H1 (cell line): ENCODE measurements around the gene VIPR2. TPM values are rescaled to one million over a fixed set of nuclear protein-coding genes. Genes with fewer than 3 reads are reported as not detected.

Source experiments
- BRCA1 ChIP-seq: IDR thresholded peaks from 2 replicates; pipeline ENCODE4 v1.6.1; 2012; ENCODE audit warnings: low read depth, low read length, improper control_type of control experiment
- CEBPB ChIP-seq: IDR thresholded peaks from 2 replicates; pipeline ENCODE4 v1.6.1; 2012; ENCODE audit warnings: low read depth, low read length
- JUND ChIP-seq: IDR thresholded peaks from 2 replicates; pipeline ENCODE4 v1.6.1; 2011; ENCODE audit warnings: mild to moderate bottlenecking, improper control_type of control experiment, low read length
- RFX5 ChIP-seq: IDR thresholded peaks from 2 replicates; pipeline ENCODE4 v1.6.1; 2011; ENCODE audit warnings: low read depth, low read length, improper control_type of control experiment, borderline replicate concordance
- SAP30 ChIP-seq: fragments of 300-600 bp; sonication (generic); IDR thresholded peaks from 2 replicates; pipeline ENCODE4 v1.7.1; 2012; ENCODE audit warnings: low read length, moderate library complexity, mild to moderate bottlenecking, inconsistent platforms; ENCODE audit not compliant: insufficient read depth, insufficient replicate concordance
- TCF12 ChIP-seq: IDR thresholded peaks from 2 replicates; pipeline ENCODE4 v1.6.1; 2011; ENCODE audit warnings: low read depth, mild to moderate bottlenecking, low read length
- polyA plus RNA-seq, 7 experiments: library from polyadenylated mRNA; depleted of rRNA in 3 of 7; stranded (reverse) in 5 of 7; unstranded in 2 of 7; fragments of >200 nt in 5 of 7; fragments of 200-250 nt in 2 of 7; gene quantifications; 1 replicate in 5 of 7; 2 replicates in 1 of 7; 4 replicates in 1 of 7; pipeline versions ENCODE4 v1.2.1 to v1.2.3, GENCODE V29; 2011 to 2013; ENCODE audit warnings: missing spikeins in 2 of 7, mixed read lengths in 2 of 7
- total RNA-seq: library from RNA; stranded (reverse); fragmentation: NEBNext Ultra II Directional; extraction: Animal tissue kit (Norgen Biotek cat#: 25700); gene quantifications from 2 replicates; pipeline ENCODE4 v1.2.1, GENCODE V29; 2021
- TF ChIP-seq, protein P1 (sequence below): fragments of 300-600 bp; sonication (generic); IDR thresholded peaks from 2 replicates; pipeline ENCODE4 v1.7.1; 2012; ENCODE audit warnings: low read length, moderate library complexity, mild to moderate bottlenecking, inconsistent platforms; ENCODE audit not compliant: insufficient replicate concordance

VIPR2 gene
- total and polyA plus RNA-seq, 2 of the 8 experiments (the other 6 are each of a cell fraction or from before 2014, with no cell fraction given): 2.4 to 6.3 TPM

DNA sequence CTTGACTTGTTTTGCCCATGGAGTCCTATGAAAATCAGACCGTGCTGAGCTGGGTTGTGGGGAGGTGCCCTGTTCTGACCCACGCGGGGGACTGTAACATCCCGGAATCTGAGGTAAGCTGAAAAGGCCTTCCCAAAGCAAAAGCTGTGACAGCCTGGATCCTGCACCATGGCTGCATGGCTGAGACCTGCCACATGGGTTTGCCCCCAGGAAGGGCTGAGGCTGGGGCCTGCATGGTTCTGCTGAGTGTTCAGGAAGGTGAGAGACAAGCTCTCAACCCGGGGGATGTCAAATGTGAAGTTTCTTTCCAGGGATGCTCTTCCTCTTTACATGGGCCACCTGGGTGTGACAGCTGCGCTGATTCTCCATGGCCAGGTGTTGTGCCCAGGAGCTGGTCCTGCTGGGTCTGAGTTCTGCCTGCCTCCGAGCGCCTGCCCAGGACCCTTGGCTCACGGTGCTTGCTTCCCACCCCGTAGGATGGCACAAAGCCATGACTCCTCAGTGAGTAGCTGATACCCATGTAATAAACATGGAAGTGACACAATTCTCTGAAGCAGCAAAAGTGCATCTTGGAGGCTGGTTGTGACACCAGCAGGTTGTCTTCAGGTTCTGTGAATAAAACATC lies 58.3 kb downstream of the VIPR2 start (continued):
- TF ChIP-seq, protein P1, sequence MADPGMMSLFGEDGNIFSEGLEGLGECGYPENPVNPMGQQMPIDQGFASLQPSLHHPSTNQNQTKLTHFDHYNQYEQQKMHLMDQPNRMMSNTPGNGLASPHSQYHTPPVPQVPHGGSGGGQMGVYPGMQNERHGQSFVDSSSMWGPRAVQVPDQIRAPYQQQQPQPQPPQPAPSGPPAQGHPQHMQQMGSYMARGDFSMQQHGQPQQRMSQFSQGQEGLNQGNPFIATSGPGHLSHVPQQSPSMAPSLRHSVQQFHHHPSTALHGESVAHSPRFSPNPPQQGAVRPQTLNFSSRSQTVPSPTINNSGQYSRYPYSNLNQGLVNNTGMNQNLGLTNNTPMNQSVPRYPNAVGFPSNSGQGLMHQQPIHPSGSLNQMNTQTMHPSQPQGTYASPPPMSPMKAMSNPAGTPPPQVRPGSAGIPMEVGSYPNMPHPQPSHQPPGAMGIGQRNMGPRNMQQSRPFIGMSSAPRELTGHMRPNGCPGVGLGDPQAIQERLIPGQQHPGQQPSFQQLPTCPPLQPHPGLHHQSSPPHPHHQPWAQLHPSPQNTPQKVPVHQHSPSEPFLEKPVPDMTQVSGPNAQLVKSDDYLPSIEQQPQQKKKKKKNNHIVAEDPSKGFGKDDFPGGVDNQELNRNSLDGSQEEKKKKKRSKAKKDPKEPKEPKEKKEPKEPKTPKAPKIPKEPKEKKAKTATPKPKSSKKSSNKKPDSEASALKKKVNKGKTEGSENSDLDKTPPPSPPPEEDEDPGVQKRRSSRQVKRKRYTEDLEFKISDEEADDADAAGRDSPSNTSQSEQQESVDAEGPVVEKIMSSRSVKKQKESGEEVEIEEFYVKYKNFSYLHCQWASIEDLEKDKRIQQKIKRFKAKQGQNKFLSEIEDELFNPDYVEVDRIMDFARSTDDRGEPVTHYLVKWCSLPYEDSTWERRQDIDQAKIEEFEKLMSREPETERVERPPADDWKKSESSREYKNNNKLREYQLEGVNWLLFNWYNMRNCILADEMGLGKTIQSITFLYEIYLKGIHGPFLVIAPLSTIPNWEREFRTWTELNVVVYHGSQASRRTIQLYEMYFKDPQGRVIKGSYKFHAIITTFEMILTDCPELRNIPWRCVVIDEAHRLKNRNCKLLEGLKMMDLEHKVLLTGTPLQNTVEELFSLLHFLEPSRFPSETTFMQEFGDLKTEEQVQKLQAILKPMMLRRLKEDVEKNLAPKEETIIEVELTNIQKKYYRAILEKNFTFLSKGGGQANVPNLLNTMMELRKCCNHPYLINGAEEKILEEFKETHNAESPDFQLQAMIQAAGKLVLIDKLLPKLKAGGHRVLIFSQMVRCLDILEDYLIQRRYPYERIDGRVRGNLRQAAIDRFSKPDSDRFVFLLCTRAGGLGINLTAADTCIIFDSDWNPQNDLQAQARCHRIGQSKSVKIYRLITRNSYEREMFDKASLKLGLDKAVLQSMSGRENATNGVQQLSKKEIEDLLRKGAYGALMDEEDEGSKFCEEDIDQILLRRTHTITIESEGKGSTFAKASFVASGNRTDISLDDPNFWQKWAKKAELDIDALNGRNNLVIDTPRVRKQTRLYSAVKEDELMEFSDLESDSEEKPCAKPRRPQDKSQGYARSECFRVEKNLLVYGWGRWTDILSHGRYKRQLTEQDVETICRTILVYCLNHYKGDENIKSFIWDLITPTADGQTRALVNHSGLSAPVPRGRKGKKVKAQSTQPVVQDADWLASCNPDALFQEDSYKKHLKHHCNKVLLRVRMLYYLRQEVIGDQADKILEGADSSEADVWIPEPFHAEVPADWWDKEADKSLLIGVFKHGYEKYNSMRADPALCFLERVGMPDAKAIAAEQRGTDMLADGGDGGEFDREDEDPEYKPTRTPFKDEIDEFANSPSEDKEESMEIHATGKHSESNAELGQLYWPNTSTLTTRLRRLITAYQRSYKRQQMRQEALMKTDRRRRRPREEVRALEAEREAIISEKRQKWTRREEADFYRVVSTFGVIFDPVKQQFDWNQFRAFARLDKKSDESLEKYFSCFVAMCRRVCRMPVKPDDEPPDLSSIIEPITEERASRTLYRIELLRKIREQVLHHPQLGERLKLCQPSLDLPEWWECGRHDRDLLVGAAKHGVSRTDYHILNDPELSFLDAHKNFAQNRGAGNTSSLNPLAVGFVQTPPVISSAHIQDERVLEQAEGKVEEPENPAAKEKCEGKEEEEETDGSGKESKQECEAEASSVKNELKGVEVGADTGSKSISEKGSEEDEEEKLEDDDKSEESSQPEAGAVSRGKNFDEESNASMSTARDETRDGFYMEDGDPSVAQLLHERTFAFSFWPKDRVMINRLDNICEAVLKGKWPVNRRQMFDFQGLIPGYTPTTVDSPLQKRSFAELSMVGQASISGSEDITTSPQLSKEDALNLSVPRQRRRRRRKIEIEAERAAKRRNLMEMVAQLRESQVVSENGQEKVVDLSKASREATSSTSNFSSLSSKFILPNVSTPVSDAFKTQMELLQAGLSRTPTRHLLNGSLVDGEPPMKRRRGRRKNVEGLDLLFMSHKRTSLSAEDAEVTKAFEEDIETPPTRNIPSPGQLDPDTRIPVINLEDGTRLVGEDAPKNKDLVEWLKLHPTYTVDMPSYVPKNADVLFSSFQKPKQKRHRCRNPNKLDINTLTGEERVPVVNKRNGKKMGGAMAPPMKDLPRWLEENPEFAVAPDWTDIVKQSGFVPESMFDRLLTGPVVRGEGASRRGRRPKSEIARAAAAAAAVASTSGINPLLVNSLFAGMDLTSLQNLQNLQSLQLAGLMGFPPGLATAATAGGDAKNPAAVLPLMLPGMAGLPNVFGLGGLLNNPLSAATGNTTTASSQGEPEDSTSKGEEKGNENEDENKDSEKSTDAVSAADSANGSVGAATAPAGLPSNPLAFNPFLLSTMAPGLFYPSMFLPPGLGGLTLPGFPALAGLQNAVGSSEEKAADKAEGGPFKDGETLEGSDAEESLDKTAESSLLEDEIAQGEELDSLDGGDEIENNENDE: no peak
- TF ChIP-seq SAP30 (no peak), CEBPB (no peak), BRCA1 (no peak), TCF12 (no peak), RFX5 (no peak), JUND (no peak)
